Tibial artery (tissue), 4 donors: Measurements from ENCODE around the gene LGI4.

ENCODE experiments used
- DNase-seq, 2 donors: peaks; one replicate each; pipeline ENCODE4 v3.0.0-alpha.2; 2019
- H3K27ac ChIP-seq, 2 donors: fragments of 200-600 bp; sonication (generic) in 1 of 2; 1 replicate in 1 of 2; 2 replicates in 1 of 2; pipeline ENCODE4 v1.5.1; 2018 to 2019; ENCODE audit warnings: mild to moderate bottlenecking in 1 of 2
- H3K27me3 ChIP-seq, 2 donors: fragments of 200-600 bp; sonication (generic) in 1 of 2; one replicate each; pipeline versions ENCODE4 v1.5.1 to v1.6.0; 2016 to 2019
- H3K36me3 ChIP-seq, 3 donors: fragments of 200-600 bp; sonication (generic) in 2 of 3; one replicate each; pipeline ENCODE4 v1.5.1; 2016 to 2019; ENCODE audit warnings: mild to moderate bottlenecking in 2 of 3
- H3K4me1 ChIP-seq, 4 donors: fragments of 200-600 bp; sonication (generic) in 2 of 4; 1 replicate in 3 of 4; 2 replicates in 1 of 4; pipeline ENCODE4 v1.5.1; 2016 to 2019
- H3K4me3 ChIP-seq, 2 donors: fragments of 200-600 bp; sonication (generic) in 1 of 2; 1 replicate in 1 of 2; 2 replicates in 1 of 2; pipeline ENCODE4 v1.5.1; 2018 to 2019; ENCODE audit warnings: mild to moderate bottlenecking in 2 of 2
- H3K9me3 ChIP-seq, 3 donors: fragments of 200-600 bp; sonication (generic) in 1 of 3; one replicate each; pipeline ENCODE4 v1.5.1; 2016 to 2019
- intact Hi-C: fragments of 100-400 bp; cut with DNase I; formaldehyde crosslinking; loops from one replicate; pipeline ENCODE4 v1.15.0; 2023; ENCODE audit warnings: low total_unique reads
- TF ChIP-seq, protein P1 (sequence below), 2 experiments: fragments of 200-600 bp in 1 of 2; fragments of 450-650 bp in 1 of 2; IDR thresholded peaks; one replicate each; pipeline ENCODE4 v1.5.1; 2017 to 2019; ENCODE audit warnings: antibody characterized with exemption in 2 of 2, mild to moderate bottlenecking in 1 of 2, moderate library complexity in 1 of 2

LGI4 gene

DNA sequence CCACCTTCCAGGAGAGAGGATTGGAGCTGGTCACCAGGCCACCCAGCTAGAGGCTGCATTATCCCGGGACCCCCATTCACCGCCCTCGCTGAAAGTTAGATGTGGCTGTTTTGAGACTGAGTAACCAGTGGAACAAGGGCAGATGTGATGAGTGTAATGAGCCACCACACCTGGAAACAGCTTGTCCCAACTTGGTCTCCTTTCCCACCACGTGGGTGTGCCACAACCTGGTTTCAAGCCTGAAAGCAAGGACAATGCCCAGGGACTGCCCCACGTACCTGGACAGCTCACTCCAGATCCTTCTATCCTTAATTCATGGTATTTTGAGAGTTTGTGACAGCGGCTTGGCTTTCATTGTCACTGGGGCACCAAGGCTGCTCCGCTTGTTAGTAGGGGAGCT lies 7.0 kb downstream of the LGI4 start:
- Histone ChIP-seq H3K9me3 (no peaks in the 10 kb centered on the region), H3K27me3 (no peaks in the 10 kb centered on the region), H3K27ac (peak overlapping the region in 1 of 2 donors; percentile 5), H3K36me3 (no peaks in the 10 kb centered on the region), H3K4me3 (no peak overlapping the region), H3K4me1 (peaks cover 7 to 42% (median 28%) of the 10 kb centered on the region in 4 donors)
- TF ChIP-seq, protein P1, sequence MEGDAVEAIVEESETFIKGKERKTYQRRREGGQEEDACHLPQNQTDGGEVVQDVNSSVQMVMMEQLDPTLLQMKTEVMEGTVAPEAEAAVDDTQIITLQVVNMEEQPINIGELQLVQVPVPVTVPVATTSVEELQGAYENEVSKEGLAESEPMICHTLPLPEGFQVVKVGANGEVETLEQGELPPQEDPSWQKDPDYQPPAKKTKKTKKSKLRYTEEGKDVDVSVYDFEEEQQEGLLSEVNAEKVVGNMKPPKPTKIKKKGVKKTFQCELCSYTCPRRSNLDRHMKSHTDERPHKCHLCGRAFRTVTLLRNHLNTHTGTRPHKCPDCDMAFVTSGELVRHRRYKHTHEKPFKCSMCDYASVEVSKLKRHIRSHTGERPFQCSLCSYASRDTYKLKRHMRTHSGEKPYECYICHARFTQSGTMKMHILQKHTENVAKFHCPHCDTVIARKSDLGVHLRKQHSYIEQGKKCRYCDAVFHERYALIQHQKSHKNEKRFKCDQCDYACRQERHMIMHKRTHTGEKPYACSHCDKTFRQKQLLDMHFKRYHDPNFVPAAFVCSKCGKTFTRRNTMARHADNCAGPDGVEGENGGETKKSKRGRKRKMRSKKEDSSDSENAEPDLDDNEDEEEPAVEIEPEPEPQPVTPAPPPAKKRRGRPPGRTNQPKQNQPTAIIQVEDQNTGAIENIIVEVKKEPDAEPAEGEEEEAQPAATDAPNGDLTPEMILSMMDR (IDR thresholded peaks at IDR 0.05), result no peak
- intact Hi-C loops, result loop anchor here (10.0 kb wide), 1 partner anchor 587 kb away; the partner anchor contains the start of gene KMT2B
- no peak for DNase-seq

DNA sequence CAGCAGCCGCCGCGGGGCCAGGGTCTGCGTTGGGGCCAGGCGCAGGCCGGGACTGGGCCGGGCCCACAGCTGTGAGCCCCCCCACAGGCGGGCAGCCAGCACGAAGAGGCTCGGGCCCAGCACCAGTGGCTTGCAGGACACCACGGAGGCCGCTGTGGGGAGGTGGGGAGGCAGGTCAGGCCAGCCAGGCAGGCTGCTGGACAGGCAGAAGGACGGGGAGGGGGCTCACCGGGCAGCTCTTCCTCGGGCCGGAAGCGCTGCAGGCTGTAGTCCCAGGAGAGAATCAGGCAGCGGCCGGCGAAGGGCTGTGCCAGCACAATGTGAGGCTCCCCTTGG lies 8.3 kb downstream of the LGI4 start:
- Histone ChIP-seq H3K4me1 (peaks cover 14 to 50% (median 33%) of the 10 kb centered on the region in 4 donors), H3K36me3 (no peaks in the 10 kb centered on the region), H3K4me3 (peak overlapping the region; percentile 22 to 23), H3K27ac (peak overlapping the region; percentile 90 to 95), H3K27me3 (no peaks in the 10 kb centered on the region), H3K9me3 (no peaks in the 10 kb centered on the region)
- DNase-seq, result peak in 1 of 2 donors; percentile 29
- intact Hi-C loops, result loop anchor here (10.0 kb wide), 1 partner anchor 588 kb away; the partner anchor contains the start of gene KMT2B
- TF ChIP-seq, protein P1 (IDR thresholded peaks at IDR 0.05), result no peak

DNA sequence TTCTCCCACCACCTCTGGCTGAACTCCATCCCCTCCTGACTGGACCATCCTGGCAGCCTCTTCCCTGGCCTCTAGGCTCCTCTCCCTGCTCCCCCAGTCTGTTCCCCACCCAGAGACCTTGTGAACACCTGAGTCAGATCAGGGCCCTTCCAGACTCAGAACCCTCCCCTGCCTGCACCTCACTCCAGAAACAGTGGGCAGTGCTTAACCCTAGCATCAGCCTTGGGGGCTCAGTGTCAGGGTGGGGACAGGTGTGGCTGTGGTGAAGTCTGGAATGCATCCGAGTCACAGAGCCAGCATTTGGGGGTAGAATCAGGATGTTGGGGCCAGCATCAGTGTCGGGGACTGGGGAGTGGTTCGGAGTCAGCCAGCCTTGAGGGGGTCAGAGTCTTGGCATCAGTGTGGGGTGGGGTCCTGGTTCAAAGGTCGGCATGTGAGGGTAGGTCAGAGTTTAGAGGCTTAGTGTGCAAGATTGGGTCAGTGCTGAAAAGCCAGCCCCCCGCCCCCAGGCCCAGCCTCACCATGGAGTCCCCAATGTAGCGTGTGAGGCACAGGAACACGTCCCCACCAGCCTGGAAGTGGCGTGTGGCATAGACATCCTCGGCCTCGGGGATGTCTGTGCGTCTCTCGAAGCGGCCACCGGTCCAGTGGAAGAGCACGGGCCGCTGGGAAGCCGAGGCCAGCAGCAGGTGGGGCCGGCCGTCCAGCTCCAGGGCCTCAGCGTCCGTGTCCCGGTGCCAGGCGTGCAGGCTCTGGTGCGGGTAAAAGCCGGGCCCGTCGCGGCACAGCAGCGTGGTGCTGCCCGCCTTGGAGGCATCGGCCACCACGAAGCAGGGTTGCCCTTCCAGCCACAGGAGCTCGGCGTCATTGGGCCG lies 8.9 kb downstream of the LGI4 start:
- TF ChIP-seq, protein P1 (IDR thresholded peaks at IDR 0.05), result no peak
- Histone ChIP-seq H3K27ac (peak overlapping the region; percentile 90 to 95), H3K36me3 (peaks cover 0 to 5% (median 0%) of the 10 kb centered on the region in 3 donors), H3K9me3 (no peaks in the 10 kb centered on the region), H3K27me3 (no peaks in the 10 kb centered on the region), H3K4me3 (peak overlapping the region; percentile 22 to 23), H3K4me1 (peaks cover 14 to 52% (median 33%) of the 10 kb centered on the region in 4 donors)
- intact Hi-C loops, result loop anchor here (10.0 kb wide), 1 partner anchor 589 kb away; the partner anchor contains the start of gene KMT2B
- no peak for DNase-seq

DNA sequence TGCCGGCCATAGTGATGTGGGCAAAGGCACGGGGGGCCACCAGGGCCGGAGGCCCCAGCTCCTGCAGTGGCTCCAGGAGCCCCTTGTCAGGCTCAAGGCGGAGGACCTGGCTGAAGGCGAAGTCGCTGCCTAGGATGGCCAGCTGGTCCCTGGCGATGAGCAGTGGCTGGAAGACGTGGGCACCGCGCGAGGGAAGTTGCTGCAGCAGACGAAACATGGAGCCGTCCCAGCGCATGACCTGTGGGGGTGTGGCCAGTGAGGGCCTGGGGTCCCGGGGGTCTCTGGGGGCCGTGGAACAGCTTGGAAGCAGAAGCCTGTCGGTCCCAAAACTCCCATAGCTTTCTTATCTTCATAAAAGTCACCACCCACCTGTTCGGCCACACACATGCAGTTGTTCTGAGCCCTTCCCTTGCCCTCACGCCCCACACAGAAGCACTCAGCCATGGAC lies 9.6 kb downstream of the LGI4 start:
- Histone ChIP-seq H3K27me3 (no peaks in the 10 kb centered on the region), H3K27ac (peak overlapping the region; percentile 90 to 95), H3K4me1 (peaks cover 14 to 59% (median 33%) of the 10 kb centered on the region in 4 donors), H3K9me3 (no peaks in the 10 kb centered on the region), H3K36me3 (peaks cover 0 to 5% (median 0%) of the 10 kb centered on the region in 3 donors), H3K4me3 (no peak overlapping the region)
- intact Hi-C loops, result loop anchor here (10.0 kb wide), 1 partner anchor 590 kb away; the partner anchor contains the start of gene KMT2B
- no peak for DNase-seq
- TF ChIP-seq, protein P1 (IDR thresholded peaks at IDR 0.05), result no peak

DNA sequence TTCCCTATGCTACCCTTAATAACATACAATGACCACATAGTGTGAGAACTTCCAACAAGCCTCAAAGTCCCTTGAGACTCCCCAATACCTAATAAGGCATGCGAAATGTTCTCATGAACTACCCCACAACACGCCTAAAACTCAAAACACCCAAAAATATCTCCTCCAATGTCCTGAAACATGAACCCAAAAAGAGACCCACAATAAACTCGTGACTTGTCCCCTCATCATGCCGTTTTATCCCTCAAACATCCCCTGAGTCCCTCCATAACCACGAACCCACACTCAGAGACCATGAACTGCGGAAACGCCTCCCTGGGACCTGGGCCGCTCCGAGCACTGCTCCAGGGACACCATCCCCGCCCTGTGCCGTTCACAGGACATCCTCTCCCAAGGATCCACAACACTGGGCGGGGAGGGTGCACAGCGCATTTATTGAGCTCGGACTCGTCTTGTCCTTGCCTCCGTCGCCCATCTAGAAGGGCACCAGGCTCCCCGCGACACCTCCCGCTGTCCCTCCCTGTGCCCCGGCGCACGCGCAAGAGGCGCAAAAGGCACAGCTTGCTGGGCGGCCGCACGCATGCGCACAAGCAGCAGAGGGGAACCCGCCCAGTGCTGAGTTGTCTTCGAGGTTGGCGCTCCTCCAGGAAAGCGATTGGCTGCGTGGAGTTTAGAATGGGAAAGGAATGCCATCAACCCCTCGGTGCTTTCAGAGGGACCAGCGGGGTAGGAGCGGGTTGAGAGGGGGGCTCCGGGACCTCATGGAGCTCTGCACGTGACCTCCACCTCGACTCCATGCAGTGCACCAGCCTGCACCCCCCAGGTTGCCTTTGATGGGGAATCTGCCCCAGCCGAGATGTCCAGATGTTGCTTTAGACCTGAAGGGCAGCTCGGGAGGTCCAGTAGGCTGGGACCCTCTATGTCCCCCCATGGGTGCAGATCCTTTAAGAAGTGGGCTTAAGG lies 10.5 kb downstream of the LGI4 start:
- Histone ChIP-seq H3K27me3 (no peaks in the 10 kb centered on the region), H3K4me3 (peak overlapping the region; percentile 58 to 61), H3K4me1 (peaks cover 14 to 67% (median 33%) of the 10 kb centered on the region in 4 donors), H3K36me3 (peaks cover 0 to 5% (median 0%) of the 10 kb centered on the region in 3 donors), H3K9me3 (no peaks in the 10 kb centered on the region), H3K27ac (peak overlapping the region; percentile 90 to 95)
- intact Hi-C loops, result loop anchor here (10.0 kb wide), 1 partner anchor 590 kb away; the partner anchor contains the start of gene KMT2B
- TF ChIP-seq, protein P1 (IDR thresholded peaks at IDR 0.05), result peak in 1 of 2 experiments; percentile 5
- DNase-seq, result peak; percentile 96 to 97
